K562 (cell line): ENCODE data around the gene NUDCD3. TPM values are rescaled to one million over a fixed set of nuclear protein-coding genes. Genes with fewer than 3 reads are reported as not detected.
A peak's percentile ranks its signal among the peaks of the same experiment; 100 is the strongest.

Source experiments
- ARID3B ChIP-seq: fragments of 250-450 bp; sonication (Bioruptor Pico); IDR thresholded peaks from 2 replicates; pipeline ENCODE4 v1.4.0; 2020; ENCODE audit warnings: borderline replicate concordance
- ATF2 ChIP-seq: sonication (generic); formaldehyde crosslinking; IDR thresholded peaks from 2 replicates; pipeline ENCODE4 v1.8.1; 2022; ENCODE audit warnings: missing genetic modification reagents
- CTBP1 ChIP-seq: fragments of 450-650 bp; IDR thresholded peaks from 2 replicates; pipeline ENCODE4 v1.6.1; 2016; ENCODE audit warnings: borderline replicate concordance
- DDX20 ChIP-seq: fragments of 450-650 bp; IDR thresholded peaks from 2 replicates; pipeline ENCODE4 v1.6.1; 2016; ENCODE audit warnings: missing genetic modification characterization, low read depth, mild to moderate bottlenecking, missing compliant biosample characterization, moderate library complexity
- FOXA3 ChIP-seq, 2 experiments: fragments of 450-650 bp in 1 of 2; sonication (generic) in 1 of 2; formaldehyde crosslinking; IDR thresholded peaks in 1 of 2; conservative IDR thresholded peaks in 1 of 2; 2 replicates each; pipeline versions ENCODE4 v1.4.0 to v1.8.0; 2020 to 2022; ENCODE audit warnings: mild to moderate bottlenecking in 2 of 2, missing genetic modification reagents in 1 of 2
- MEIS2 ChIP-seq: fragments of 450-650 bp; IDR thresholded peaks from 2 replicates; pipeline ENCODE4 v1.6.1; 2014; ENCODE audit warnings: mild to moderate bottlenecking; ENCODE audit not compliant: partially characterized antibody
- NFE2L1 ChIP-seq: fragments of 450-650 bp; IDR thresholded peaks from 2 replicates; pipeline ENCODE4 v1.6.1; 2016; ENCODE audit warnings: missing genetic modification characterization, low read depth, mild to moderate bottlenecking, missing compliant biosample characterization, moderate library complexity, borderline replicate concordance
- RBM17 ChIP-seq: fragments of 200-400 bp; formaldehyde crosslinking; IDR thresholded peaks from 2 replicates; pipeline ENCODE4 v1.6.1; 2017; ENCODE audit warnings: low read depth, mild to moderate bottlenecking, low read length, borderline replicate concordance
- TAF1 ChIP-seq: IDR thresholded peaks from 2 replicates; pipeline ENCODE4 v1.6.1; 2011; ENCODE audit warnings: mild to moderate bottlenecking, low read length, moderate library complexity; ENCODE audit not compliant: insufficient read depth, control insufficient read depth, severe bottlenecking; ENCODE audit errors: extremely low read depth
- TCF3 ChIP-seq: sonication (generic); formaldehyde crosslinking; IDR thresholded peaks from 2 replicates; pipeline ENCODE4 v1.4.0; 2020; ENCODE audit warnings: mild to moderate bottlenecking, missing genetic modification reagents
- TEAD2 ChIP-seq: fragments of 450-650 bp; IDR thresholded peaks from 2 replicates; pipeline ENCODE4 v1.6.1; 2016; ENCODE audit warnings: missing genetic modification characterization, control low read depth, missing compliant biosample characterization
- TEAD4 ChIP-seq, 2 experiments: sonication (generic) in 1 of 2; formaldehyde crosslinking in 1 of 2; IDR thresholded peaks; 2 replicates each; pipeline versions ENCODE4 v1.6.1 to v1.8.0; 2012 to 2022; ENCODE audit warnings: borderline replicate concordance in 1 of 2, inconsistent platforms in 1 of 2, low read length in 1 of 2, mild to moderate bottlenecking in 1 of 2, missing genetic modification reagents in 1 of 2
- TRIM24 ChIP-seq, 2 experiments: fragments of 450-650 bp; IDR thresholded peaks; 2 replicates each; pipeline ENCODE4 v1.6.1; 2016
- ZBTB8A ChIP-seq: fragments of 450-650 bp; IDR thresholded peaks from 2 replicates; pipeline ENCODE4 v1.6.1; 2018; ENCODE audit warnings: mild to moderate bottlenecking, moderate library complexity; ENCODE audit not compliant: partially characterized antibody
- ZNF316 ChIP-seq: fragments of 450-650 bp; IDR thresholded peaks from 2 replicates; pipeline ENCODE4 v1.6.1; 2016
- ZNF431 ChIP-seq: sonication (generic); formaldehyde crosslinking; IDR thresholded peaks from 2 replicates; pipeline ENCODE4 v1.8.0; 2022; ENCODE audit warnings: mild to moderate bottlenecking, missing genetic modification reagents
- ZNF436 ChIP-seq: fragments of 250-450, 450-650 bp; sonication (Bioruptor Pico); formaldehyde crosslinking; IDR thresholded peaks from 2 replicates; pipeline ENCODE4 v1.7.0; 2020; ENCODE audit warnings: mild to moderate bottlenecking
- ZNF707 ChIP-seq: fragments of 250-450 bp; sonication (Bioruptor Pico); conservative IDR thresholded peaks from 2 replicates; pipeline ENCODE4 v1.8.0; 2022; ENCODE audit warnings: inconsistent platforms, mild to moderate bottlenecking, moderate library complexity
- polyA plus RNA-seq, 8 experiments: library from polyadenylated mRNA; depleted of rRNA in 4 of 8; stranded (reverse) in 5 of 8; unstranded in 3 of 8; fragments of >200 nt; fragmentation: Nextera tagmentation in 2 of 8; fragmentation: Illumina TruSeq in 1 of 8; extraction: Ambion mirVana in 2 of 8; extraction: Trizol in 1 of 8; gene quantifications; 2 replicates each; pipeline versions ENCODE4 v1.2.1 to v1.2.3, GENCODE V29; 2011 to 2014; ENCODE audit warnings: inconsistent platforms in 1 of 8, missing spikeins in 1 of 8
- total RNA-seq, 7 experiments: library from RNA; depleted of rRNA in 6 of 7; stranded (reverse); fragments of >200 nt in 6 of 7; fragmentation: Illumina TruSeq in 2 of 7; extraction: Trizol in 2 of 7; gene quantifications; 2 replicates each; pipeline versions ENCODE4 v1.2.1 to v1.2.3, GENCODE V29; 2011 to 2021; ENCODE audit warnings: low replicate concordance in 1 of 7
- TF ChIP-seq, protein P1 (sequence below), 2 experiments: IDR thresholded peaks; 2 replicates each; pipeline ENCODE4 v1.6.1; 2012; ENCODE audit warnings: improper control_type of control experiment in 2 of 2, low read depth in 2 of 2, low read length in 2 of 2, borderline replicate concordance in 1 of 2
- TF ChIP-seq, protein P2 (sequence below), 2 experiments: fragments of 200-800 bp in 1 of 2; sonication (Bioruptor generic) in 1 of 2; sonication (generic) in 1 of 2; formaldehyde crosslinking in 1 of 2; IDR thresholded peaks in 1 of 2; conservative IDR thresholded peaks in 1 of 2; 2 replicates each; pipeline versions ENCODE4 v1.5.0 to v1.6.1; 2016 to 2020; ENCODE audit warnings: missing compliant biosample characterization in 1 of 2, missing genetic modification characterization in 1 of 2, missing genetic modification reagents in 1 of 2

NUDCD3 gene
- total and polyA plus RNA-seq, 9 of the 15 experiments (the other 6 are each of a cell fraction or from before 2014, with no cell fraction given): 24.8 to 64.2 (median 42.6) TPM

DNA sequence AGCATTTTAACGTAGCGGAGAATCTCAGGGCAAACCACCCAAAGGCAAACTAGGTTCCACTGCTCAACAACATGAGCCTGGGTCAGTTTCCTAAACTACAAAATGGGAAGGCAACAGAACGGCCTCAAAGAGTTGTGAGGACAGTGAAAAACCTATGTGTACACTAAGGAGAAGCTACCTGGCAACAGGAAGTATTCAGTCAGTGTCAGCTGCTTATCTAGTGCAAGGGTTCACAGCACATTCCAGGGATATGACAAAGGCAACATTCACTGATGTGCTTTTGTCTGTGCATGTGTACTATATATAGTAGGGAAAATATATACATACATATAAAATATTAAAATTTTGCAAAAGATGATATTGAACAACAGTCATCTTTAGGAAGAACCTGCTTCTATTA lies 17.2 kb downstream of the NUDCD3 start (continued):
- TF ChIP-seq, protein P1, sequence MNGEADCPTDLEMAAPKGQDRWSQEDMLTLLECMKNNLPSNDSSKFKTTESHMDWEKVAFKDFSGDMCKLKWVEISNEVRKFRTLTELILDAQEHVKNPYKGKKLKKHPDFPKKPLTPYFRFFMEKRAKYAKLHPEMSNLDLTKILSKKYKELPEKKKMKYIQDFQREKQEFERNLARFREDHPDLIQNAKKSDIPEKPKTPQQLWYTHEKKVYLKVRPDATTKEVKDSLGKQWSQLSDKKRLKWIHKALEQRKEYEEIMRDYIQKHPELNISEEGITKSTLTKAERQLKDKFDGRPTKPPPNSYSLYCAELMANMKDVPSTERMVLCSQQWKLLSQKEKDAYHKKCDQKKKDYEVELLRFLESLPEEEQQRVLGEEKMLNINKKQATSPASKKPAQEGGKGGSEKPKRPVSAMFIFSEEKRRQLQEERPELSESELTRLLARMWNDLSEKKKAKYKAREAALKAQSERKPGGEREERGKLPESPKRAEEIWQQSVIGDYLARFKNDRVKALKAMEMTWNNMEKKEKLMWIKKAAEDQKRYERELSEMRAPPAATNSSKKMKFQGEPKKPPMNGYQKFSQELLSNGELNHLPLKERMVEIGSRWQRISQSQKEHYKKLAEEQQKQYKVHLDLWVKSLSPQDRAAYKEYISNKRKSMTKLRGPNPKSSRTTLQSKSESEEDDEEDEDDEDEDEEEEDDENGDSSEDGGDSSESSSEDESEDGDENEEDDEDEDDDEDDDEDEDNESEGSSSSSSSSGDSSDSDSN (IDR thresholded peaks at IDR 0.05; ENCODE audit: borderline replicate concordance in 1 of 2, low read depth in 2 of 2, low read length in 2 of 2): no peak
- TF ChIP-seq, protein P2, sequence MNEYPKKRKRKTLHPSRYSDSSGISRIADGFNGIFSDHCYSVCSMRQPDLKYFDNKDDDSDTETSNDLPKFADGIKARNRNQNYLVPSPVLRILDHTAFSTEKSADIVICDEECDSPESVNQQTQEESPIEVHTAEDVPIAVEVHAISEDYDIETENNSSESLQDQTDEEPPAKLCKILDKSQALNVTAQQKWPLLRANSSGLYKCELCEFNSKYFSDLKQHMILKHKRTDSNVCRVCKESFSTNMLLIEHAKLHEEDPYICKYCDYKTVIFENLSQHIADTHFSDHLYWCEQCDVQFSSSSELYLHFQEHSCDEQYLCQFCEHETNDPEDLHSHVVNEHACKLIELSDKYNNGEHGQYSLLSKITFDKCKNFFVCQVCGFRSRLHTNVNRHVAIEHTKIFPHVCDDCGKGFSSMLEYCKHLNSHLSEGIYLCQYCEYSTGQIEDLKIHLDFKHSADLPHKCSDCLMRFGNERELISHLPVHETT (CRISPR knock-in tag; conservative IDR thresholded peaks at IDR 0.05 in 1 of 2, IDR thresholded peaks at IDR 0.05 in 1 of 2): no peak
- TF ChIP-seq NFE2L1 (no peak), ZNF316 (0 out of 2 replicates have a peak, but pooled peaks have one; percentile 17), RBM17 (no peak), MEIS2 (peak; percentile 60), TRIM24 (IDR thresholded peaks at IDR 0.05) (no peak), ATF2 (no peak), ARID3B (CRISPR knock-in tag) (no peak), ZNF707 (CRISPR knock-in tag) (no peak), ZBTB8A (no peak), DDX20 (no peak), ZNF431 (no peak), FOXA3 (CRISPR knock-in tag; conservative IDR thresholded peaks at IDR 0.05 in 1 of 2, IDR thresholded peaks at IDR 0.05 in 1 of 2) (no peak), TAF1 (no peak), TCF3 (0 out of 2 replicates have a peak, but pooled peaks have one; percentile 14), CTBP1 (no peak), ZNF436 (CRISPR knock-in tag) (no peak), TEAD4 (IDR thresholded peaks at IDR 0.05; ENCODE audit: low read length) (peak; percentile 79), TEAD4 (CRISPR knock-in tag; IDR thresholded peaks at IDR 0.05; ENCODE audit: borderline replicate concordance) (no peak), TEAD2 (tag) (0 out of 2 replicates have a peak, but pooled peaks have one; percentile 22)
